SK-N-SH (cell line): ENCODE data around the gene SEC24D. TPM values are rescaled to one million over a fixed set of nuclear protein-coding genes. Genes with fewer than 3 reads are reported as not detected.

Experiments
- CTCF ChIA-PET: fragments of 300-600, 350-600 bp; formaldehyde crosslinking; extraction: SDS; loops from one replicate; lab custom pipeline; 2021; lab: Yijun Ruan, JAX
- POLR2A ChIA-PET: fragments of 350-600 bp; sonication (Branson Sonifier 250); formaldehyde crosslinking; extraction: SDS; loops from one replicate; lab custom pipeline; 2020; ENCODE audit warnings: antibody characterized with exemption, inconsistent platforms; lab: Yijun Ruan, JAX
- DNase-seq: peaks from one replicate; pipeline ENCODE4 v3.0.0; 2012
- H2AFZ ChIP-seq: fragments of 200-600 bp; sonication (generic); 2 replicates; pipeline ENCODE4 v1.8.1; 2016; ENCODE audit warnings: antibody characterized with exemption, mild to moderate bottlenecking, low read depth
- H3F3A ChIP-seq: fragments of 200-600 bp; sonication (generic); replicated peaks from 2 replicates; pipeline ENCODE3; 2016; ENCODE audit warnings: antibody characterized with exemption, mild to moderate bottlenecking; ENCODE audit not compliant: insufficient read depth
- H3K27ac ChIP-seq, 2 experiments: fragments of 200-500 bp in 1 of 2; fragments of 200-600 bp in 1 of 2; sonication (Bioruptor generic) in 1 of 2; sonication (generic), shearing (Covaris generic) in 1 of 2; 2 replicates each; pipeline versions ENCODE4 v1.5.1 to v1.6.1; 2014 to 2016; ENCODE audit warnings: low read depth in 2 of 2, inconsistent platforms in 1 of 2, low read length in 1 of 2, mild to moderate bottlenecking in 1 of 2, mixed read lengths in 1 of 2
- H3K27me3 ChIP-seq: fragments of 200-600 bp; sonication (generic), shearing (Covaris generic); 2 replicates; pipeline ENCODE4 v1.6.1; 2016; ENCODE audit warnings: mixed run types; ENCODE audit not compliant: insufficient read depth
- H3K36me3 ChIP-seq, 2 experiments: fragments of 200-500 bp in 1 of 2; fragments of 200-600 bp in 1 of 2; sonication (Bioruptor generic) in 1 of 2; sonication (generic) in 1 of 2; replicated peaks in 1 of 2; 2 replicates each; pipeline versions ENCODE3 to v1.5.1; 2014 to 2016; ENCODE audit warnings: low read length in 1 of 2, mild to moderate bottlenecking in 1 of 2; ENCODE audit not compliant: insufficient read depth in 2 of 2, control insufficient read depth in 1 of 2
- H3K4me1 ChIP-seq, 2 experiments: fragments of 200-500 bp in 1 of 2; fragments of 200-600 bp in 1 of 2; sonication (Bioruptor generic) in 1 of 2; sonication (generic), shearing (Covaris generic) in 1 of 2; 2 replicates each; pipeline versions ENCODE4 v1.5.1 to v1.6.1; 2014 to 2016; ENCODE audit warnings: low read depth in 1 of 2, low read length in 1 of 2, mixed run types in 1 of 2; ENCODE audit not compliant: insufficient read depth in 2 of 2, control insufficient read depth in 1 of 2
- H3K4me2 ChIP-seq: fragments of 200-600 bp; sonication (generic), shearing (Covaris generic); 2 replicates; pipeline ENCODE4 v1.6.1; 2017; ENCODE audit warnings: mixed run types
- H3K4me3 ChIP-seq, 2 experiments: fragments of 200-500 bp in 1 of 2; fragments of 200-600 bp in 1 of 2; sonication (Bioruptor generic) in 1 of 2; sonication (generic), shearing (Covaris generic) in 1 of 2; 2 replicates each; pipeline versions ENCODE4 v1.5.1 to v1.8.1; 2014 to 2016; ENCODE audit warnings: low read depth in 2 of 2, inconsistent platforms in 1 of 2, low read length in 1 of 2, mild to moderate bottlenecking in 1 of 2, mixed read lengths in 1 of 2, moderate library complexity in 1 of 2
- H3K79me2 ChIP-seq: fragments of 200-600 bp; sonication (generic); 2 replicates; pipeline ENCODE4 v1.8.1; 2017; ENCODE audit warnings: mild to moderate bottlenecking; ENCODE audit not compliant: insufficient read depth
- H3K9ac ChIP-seq: fragments of 200-600 bp; sonication (generic); 2 replicates; pipeline ENCODE4 v1.6.1; 2017; ENCODE audit warnings: mixed run types
- H3K9me2 ChIP-seq: fragments of 200-600 bp; sonication (generic); 2 replicates; pipeline ENCODE4 v1.6.1; 2017; ENCODE audit warnings: mixed run types
- H3K9me3 ChIP-seq: fragments of 200-600 bp; sonication (generic); 2 replicates; pipeline ENCODE4 v1.6.1; 2017; ENCODE audit warnings: mixed run types, mild to moderate bottlenecking, moderate library complexity
- H4K20me1 ChIP-seq: fragments of 200-600 bp; sonication (generic); 2 replicates; pipeline ENCODE4 v1.6.1; 2017; ENCODE audit warnings: mild to moderate bottlenecking, mixed run types; ENCODE audit not compliant: insufficient read depth
- CTCF ChIP-seq: fragments of 200-600 bp; sonication (generic); IDR thresholded peaks from 2 replicates; pipeline ENCODE4 v1.6.1; 2017; ENCODE audit warnings: antibody characterized with exemption, mild to moderate bottlenecking, moderate library complexity
- EZH2phosphoT487 ChIP-seq: fragments of 200-600 bp; sonication (generic); IDR thresholded peaks from 2 replicates; pipeline ENCODE4 v1.6.1; 2017; ENCODE audit warnings: low read depth, mixed run types, mild to moderate bottlenecking, antibody characterized with exemption, moderate library complexity, borderline replicate concordance
- FOSL2 ChIP-seq: IDR thresholded peaks from 2 replicates; pipeline ENCODE4 v1.4.0; 2012; ENCODE audit warnings: low read depth, mild to moderate bottlenecking, moderate library complexity, borderline replicate concordance
- FOXM1 ChIP-seq: IDR thresholded peaks from 2 replicates; pipeline ENCODE4 v1.4.0; 2012; ENCODE audit warnings: low read depth, mild to moderate bottlenecking
- JUND ChIP-seq: IDR thresholded peaks from 2 replicates; pipeline ENCODE4 v1.4.0; 2012
- MEF2A ChIP-seq: IDR thresholded peaks from 2 replicates; pipeline ENCODE4 v1.4.0; 2012; ENCODE audit warnings: low read depth, borderline replicate concordance
- REST ChIP-seq: IDR thresholded peaks from 2 replicates; pipeline ENCODE4 v1.6.1; 2012; ENCODE audit warnings: mild to moderate bottlenecking, low read depth, low read length, moderate library complexity
- RFX5 ChIP-seq: IDR thresholded peaks from 2 replicates; pipeline ENCODE4 v1.6.1; 2012; ENCODE audit warnings: mild to moderate bottlenecking, improper control_type of control experiment, low read length
- USF2 ChIP-seq: fragments of 150-350 bp; IDR thresholded peaks from 2 replicates; pipeline ENCODE4 v1.6.1; 2017; ENCODE audit warnings: antibody characterized with exemption, low read length, low read depth, borderline replicate concordance
- YY1 ChIP-seq: IDR thresholded peaks from 2 replicates; pipeline ENCODE4 v1.4.0; 2012; ENCODE audit warnings: low read depth, mild to moderate bottlenecking
- WGBS: methylation state at CpG from one replicate; pipeline ENCODE4 v1.1.6; 2017; ENCODE audit warnings: low lambda C conversion rate; 5-methylcytosine and 5-hydroxymethylcytosine counted together
- polyA plus RNA-seq, 3 experiments: library from polyadenylated mRNA; depleted of rRNA; stranded (reverse); fragments of >200 nt; gene quantifications; 2 replicates each; pipeline ENCODE4 v1.2.3, GENCODE V29; 2012

Gene SEC24D
- polyA plus RNA-seq, 1 of the 3 experiments (the other 2 are of a cell fraction), result 32.2 TPM

DNA sequence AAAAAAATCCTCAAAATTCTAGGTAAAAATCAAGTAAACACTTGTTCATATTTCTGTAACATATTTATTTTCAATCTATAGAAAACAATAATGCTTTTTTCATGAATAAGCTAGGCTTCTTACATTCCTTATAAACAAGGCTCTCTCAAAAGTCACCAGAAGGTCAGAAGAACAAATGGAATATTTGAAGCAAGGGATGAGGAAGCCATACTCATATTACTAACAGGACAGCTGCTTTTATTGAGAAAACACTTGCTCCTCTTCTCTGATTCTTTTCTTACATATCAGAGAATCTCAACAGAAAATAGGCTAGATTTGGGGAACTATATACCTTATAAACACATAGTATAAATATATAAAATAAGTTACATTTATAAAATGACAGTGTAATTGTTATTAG is 82.8 kb downstream of the SEC24D start:
- peaks cover 65 to 79% of the 10 kb centered on the region in 2 experiments for H3K36me3 ChIP-seq
- peaks cover 26% of the 10 kb centered on the region for H3F3A ChIP-seq
- no peaks in the 10 kb centered on the region for H4K20me1 ChIP-seq
- H3K27me3 ChIP-seq, result no peaks in the 10 kb centered on the region
- TF ChIP-seq USF2, result no peak
- TF ChIP-seq REST, result no peak
- TF ChIP-seq FOSL2, result no peak
- no peak for TF ChIP-seq FOXM1
- no peak for TF ChIP-seq EZH2phosphoT487
- no peak for TF ChIP-seq MEF2A
- no peak for TF ChIP-seq YY1
- no peak for TF ChIP-seq RFX5
- no peak for TF ChIP-seq CTCF
- DNase-seq, result no peak
- H3K79me2 ChIP-seq, result peaks cover 41% of the 10 kb centered on the region
- no peaks in the 10 kb centered on the region for H3K9me3 ChIP-seq
- POLR2A ChIA-PET, result no interaction called here
- H3K4me2 ChIP-seq, result no peak overlapping the region
- no peak overlapping the region for H2AFZ ChIP-seq
- H3K27ac ChIP-seq, result peak overlapping the region; percentile 69 to 99
- CTCF ChIA-PET, result interaction anchor here (0.7 to 1.9 kb wide), 4 partner anchors 10 to 216 kb away, joined by 3 to 12 read pairs (median 4); no protein-coding TSS in a partner anchor
- no peaks in the 10 kb centered on the region for H3K9me2 ChIP-seq
- 0 out of 2 replicates have a peak overlapping the region, but pooled peaks have one; percentile 33 for H3K9ac ChIP-seq
- H3K4me3 ChIP-seq, result no peak overlapping the region
- peaks cover 35 to 40% of the 10 kb centered on the region in 2 experiments; a peak in 3 of 4 replicates for H3K4me1 ChIP-seq

DNA sequence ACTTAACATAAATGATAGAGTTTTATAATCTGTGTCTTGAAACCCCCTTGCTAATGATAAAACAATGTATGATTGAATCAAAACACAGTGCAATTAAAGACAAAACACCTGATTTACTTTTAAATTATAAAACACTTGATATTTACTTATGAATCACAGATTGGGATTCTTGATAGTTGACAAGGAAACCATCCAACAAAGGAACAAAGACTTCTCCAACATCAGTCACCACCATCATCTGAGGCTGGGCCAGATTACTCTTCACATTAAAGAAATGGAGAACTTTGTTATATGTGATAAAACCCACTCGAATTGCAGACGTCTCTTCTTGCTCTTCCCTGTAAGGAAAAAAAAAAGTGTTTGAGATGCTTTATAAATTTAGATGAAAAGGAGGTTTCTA is 83.4 kb downstream of the SEC24D start:
- Histone ChIP-seq H3K36me3 (peaks cover 63 to 79% of the 10 kb centered on the region in 2 experiments), H3F3A (peaks cover 22% of the 10 kb centered on the region), H3K9ac (peak overlapping the region; percentile 33; the same call in 1 of the 2 replicates), H3K27ac (peak overlapping the region; percentile 69 to 99), H4K20me1 (no peaks in the 10 kb centered on the region), H3K9me2 (no peaks in the 10 kb centered on the region), H3K9me3 (no peaks in the 10 kb centered on the region), H3K79me2 (peaks cover 40% of the 10 kb centered on the region), H2AFZ (no peak overlapping the region), H3K4me1 (peaks cover 32 to 35% of the 10 kb centered on the region in 2 experiments; a peak in 3 of 4 replicates), H3K4me2 (no peak overlapping the region), H3K4me3 (no peak overlapping the region), H3K27me3 (no peaks in the 10 kb centered on the region)
- no peak for DNase-seq
- CTCF ChIA-PET, result interaction anchor here (0.7 to 1.9 kb wide), 3 partner anchors 11 to 217 kb away, joined by 3 to 12 read pairs (median 4); no protein-coding TSS in a partner anchor
- WGBS, result 75% methylated on average over 2 of the region's 2 CpGs
- POLR2A ChIA-PET, result no interaction called here
- TF ChIP-seq RFX5 (no peak), USF2 (no peak), FOSL2 (peak; percentile 8; the same call in 1 of the 2 replicates), JUND (no peak)
